Measurements from ENCODE around the gene EPN3. TPM values are rescaled to one million over a fixed set of nuclear protein-coding genes. Genes with fewer than 3 reads are reported as not detected.

EPN3 gene
- total RNA-seq, 2 experiments from 2014 or later, result not detected

- POLR2A ChIA-PET, result no interaction called here
- ATAC-seq (no peak), DNase-seq (no peak)
- Mint-ChIP-seq H3K4me3 (no peak overlapping the region), H3K27ac (no peak overlapping the region), H3K9me3 (no peaks in the 10 kb centered on the region), H3K4me1 (ENCODE audit: low read depth) (no peaks in the 10 kb centered on the region), H3K36me3 (ENCODE audit: low read depth) (no peaks in the 10 kb centered on the region), H3K27me3 (peaks cover 2% of the 10 kb centered on the region)
- CTCF ChIA-PET, result no interaction called here
- no peak for TF ChIP-seq CTCF (IDR thresholded peaks at IDR 0.05)
- intact Hi-C loops (cut with micrococcal nuclease), result no loop called here
Measured at GRCh38 chr17:50573866-50574611, 41.5 kb downstream of the EPN3 start.

GRCh38 chr17:50575581-50576210 is 43.2 kb downstream of the EPN3 start:
- H3K36me3 Mint-ChIP-seq (ENCODE audit: low read depth), result no peaks in the 10 kb centered on the region
- ATAC-seq (no peak), DNase-seq (peak; percentile 25)
- H3K9me3 Mint-ChIP-seq, result no peaks in the 10 kb centered on the region
- CTCF ChIA-PET, result interaction anchor here (0.8 to 1.4 kb wide), 3 partner anchors 14 to 146 kb away, joined by 3 to 6 read pairs (median 3); no protein-coding TSS in a partner anchor
- H3K27ac Mint-ChIP-seq, result no peak overlapping the region
- no peak overlapping the region for H3K4me3 Mint-ChIP-seq
- peaks cover 2% of the 10 kb centered on the region for H3K27me3 Mint-ChIP-seq
- no peaks in the 10 kb centered on the region for H3K4me1 Mint-ChIP-seq (ENCODE audit: low read depth)
- no peak for TF ChIP-seq CTCF (IDR thresholded peaks at IDR 0.05)
- POLR2A ChIA-PET, result interaction anchor here (0.7 kb wide), 1 partner anchor 47 kb away, joined by 3 read pairs; no protein-coding TSS in a partner anchor
- intact Hi-C loops (cut with micrococcal nuclease), result no loop called here

GRCh38 chr17:50576864-50577263 is 44.3 kb downstream of the EPN3 start:
- ChIA-PET POLR2A (no interaction called here), CTCF (interaction anchor here (1.4 kb wide), 1 partner anchor 15 kb away, joined by 6 read pairs; no protein-coding TSS in a partner anchor)
- TF ChIP-seq CTCF (IDR thresholded peaks at IDR 0.05), result no peak
- no peaks in the 10 kb centered on the region for H3K9me3 Mint-ChIP-seq
- ATAC-seq (no peak), DNase-seq (no peak)
- intact Hi-C loops (cut with micrococcal nuclease), result no loop called here
- no peak overlapping the region for H3K4me3 Mint-ChIP-seq
- H3K27ac Mint-ChIP-seq, result no peak overlapping the region
- H3K4me1 Mint-ChIP-seq (ENCODE audit: low read depth), result no peaks in the 10 kb centered on the region
- H3K27me3 Mint-ChIP-seq, result peaks cover under 1% of the 10 kb centered on the region
- H3K36me3 Mint-ChIP-seq (ENCODE audit: low read depth), result no peaks in the 10 kb centered on the region

GRCh38 chr17:50577451-50577954 is 45.0 kb downstream of the EPN3 start:
- ATAC-seq, result no peak
- H3K27me3 Mint-ChIP-seq, result no peaks in the 10 kb centered on the region
- H3K9me3 Mint-ChIP-seq, result no peaks in the 10 kb centered on the region
- intact Hi-C loops (cut with micrococcal nuclease), result no loop called here
- no peaks in the 10 kb centered on the region for H3K4me1 Mint-ChIP-seq (ENCODE audit: low read depth)
- no peak overlapping the region for H3K27ac Mint-ChIP-seq
- POLR2A ChIA-PET, result no interaction called here
- CTCF ChIA-PET, result no interaction called here
- TF ChIP-seq CTCF (IDR thresholded peaks at IDR 0.05), result no peak
- no peak for DNase-seq
- no peak overlapping the region for H3K4me3 Mint-ChIP-seq
- no peaks in the 10 kb centered on the region for H3K36me3 Mint-ChIP-seq (ENCODE audit: low read depth)

- no peaks in the 10 kb centered on the region for H3K36me3 Mint-ChIP-seq (ENCODE audit: low read depth)
- intact Hi-C loops (cut with micrococcal nuclease), result no loop called here
- no peaks in the 10 kb centered on the region for H3K9me3 Mint-ChIP-seq
- ChIA-PET POLR2A (no interaction called here), CTCF (no interaction called here)
- H3K27me3 Mint-ChIP-seq, result no peaks in the 10 kb centered on the region
- DNase-seq, result no peak
- no peaks in the 10 kb centered on the region for H3K4me1 Mint-ChIP-seq (ENCODE audit: low read depth)
- no peak for ATAC-seq
- H3K4me3 Mint-ChIP-seq, result no peak overlapping the region
- TF ChIP-seq CTCF (IDR thresholded peaks at IDR 0.05), result no peak
- no peak overlapping the region for H3K27ac Mint-ChIP-seq
Measured at GRCh38 chr17:50578173-50578572, 45.6 kb downstream of the EPN3 start.

Measured in activated CD8-positive, alpha-beta T cell treated with anti-CD3 and anti-CD28 coated beads for 36 hours (primary cell).